ENCODE measurements around the gene WDFY2. TPM values are rescaled to one million over a fixed set of nuclear protein-coding genes. Genes with fewer than 3 reads are reported as not detected.

WDFY2 gene
- total and polyA plus RNA-seq, 2 of the 8 experiments (the other 6 are each of a cell fraction or from before 2014, with no cell fraction given) = 13.9 to 29.0 TPM

DNA sequence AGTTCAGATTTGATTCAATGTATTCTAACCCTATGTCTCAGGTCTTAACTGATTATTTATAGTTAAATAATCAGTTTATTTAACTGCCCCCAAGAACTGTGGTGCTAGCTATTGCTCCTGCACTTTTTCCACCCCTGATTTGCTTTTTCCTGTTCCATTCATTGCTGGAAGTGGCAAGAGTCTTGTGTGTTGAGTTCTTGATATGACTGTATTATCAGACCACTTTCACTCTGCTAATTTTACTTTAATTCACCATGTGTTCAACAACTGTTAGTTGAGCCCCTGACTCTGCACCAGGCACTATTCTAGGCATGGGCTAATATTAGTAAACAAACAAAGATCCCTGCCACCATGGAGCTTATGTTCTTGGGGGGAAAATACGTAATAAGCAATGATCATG, 39.9 kb downstream of the WDFY2 start:
- H4K91ac ChIP-seq (replicated peaks; ENCODE audit: insufficient read length, low read length) = no peak overlapping the region
- H3K14ac ChIP-seq (ENCODE audit: insufficient read length) = no peak overlapping the region
- no peaks in the 10 kb centered on the region for H3K9me3 ChIP-seq (ENCODE audit: insufficient read depth in 2 of 2, low read depth in 1 of 2, low read length in 1 of 2)
- H3K23ac ChIP-seq (ENCODE audit: insufficient read length) = no peak overlapping the region
- H3K56ac ChIP-seq (replicated peaks; ENCODE audit: insufficient read length, low read depth, low read length) = no peak overlapping the region
- peaks cover 0 to 11% of the 10 kb centered on the region in 2 experiments for H4K20me1 ChIP-seq (replicated peaks in 1 of 2; ENCODE audit: control insufficient read depth in 1 of 2, insufficient read depth in 2 of 2, low read length in 2 of 2)
- no peak for TF ChIP-seq SP2 (IDR thresholded peaks at IDR 0.05; ENCODE audit: low read length)
- no peak for TF ChIP-seq POU5F1 (IDR thresholded peaks at IDR 0.05; ENCODE audit: low read depth, low read length)
- H2AFZ ChIP-seq (ENCODE audit: low read length) = no peak overlapping the region
- no peak overlapping the region for H2BK15ac ChIP-seq (ENCODE audit: low read length)
- no peak overlapping the region for H2BK5ac ChIP-seq (ENCODE audit: low read depth, low read length)
- no peaks in the 10 kb centered on the region for H3K36me3 ChIP-seq (ENCODE audit: control insufficient read depth in 2 of 4, insufficient read depth in 4 of 4, low read length in 3 of 4)
- H2BK120ac ChIP-seq (replicated peaks; ENCODE audit: low read depth, low read length) = no peak overlapping the region
- FAIRE-seq = no peak
- peaks cover 14% of the 10 kb centered on the region for H3K79me1 ChIP-seq (ENCODE audit: low read depth, low read length)
- no peaks in the 10 kb centered on the region for H3K23me2 ChIP-seq (ENCODE audit: low read depth, low read length)
- H3K4me1 ChIP-seq (replicated peaks in 1 of 4; ENCODE audit: control insufficient read depth in 3 of 4, insufficient read depth in 4 of 4, low read length in 3 of 4) = peaks cover 0 to 13% (median 7%) of the 10 kb centered on the region in 4 experiments; a peak in 3 of 7 replicates
- ChIA-PET CTCF (ENCODE audit: partially characterized antibody) (no interaction called here), POLR2A (ENCODE audit: partially characterized antibody) (no interaction called here)
- H3K18ac ChIP-seq (ENCODE audit: extremely low read depth, low read length) = no peak overlapping the region
- no peak overlapping the region for H3K4me3 ChIP-seq (ENCODE audit: extremely low read depth in 1 of 4, insufficient read depth in 2 of 4, low read depth in 3 of 4, low read length in 4 of 4)
- H3K4me2 ChIP-seq (ENCODE audit: insufficient read depth in 1 of 2, low read depth in 2 of 2, low read length in 2 of 2) = no peak overlapping the region
- H3K4ac ChIP-seq (replicated peaks; ENCODE audit: insufficient read length, low read depth, low read length) = no peak overlapping the region
- 78% methylated on average over 1 of the region's 1 CpG; no CpG with 5 or more reads in 1 of the 2 experiments for WGBS, 2 experiments (ENCODE audit: extremely low coverage in 1 of 2, insufficient coverage in 1 of 2, insufficient read length in 1 of 2, insufficient replicate concordance in 2 of 2, low coverage in 1 of 2, low lambda C conversion rate in 2 of 2, missing lambda C conversion rate in 1 of 2)
- H3K9ac ChIP-seq (replicated peaks in 1 of 4; ENCODE audit: extremely low read depth in 1 of 4, low read depth in 3 of 4, low read length in 3 of 4) = peak overlapping the region in 1 of 4 experiments; percentile 14; a peak in 1 of 7 replicates
- H2AK5ac ChIP-seq (ENCODE audit: low read depth, low read length) = no peak overlapping the region
- peaks cover 0 to 94% of the 10 kb centered on the region in 2 experiments; a peak in 3 of 4 replicates for H3K79me2 ChIP-seq (ENCODE audit: control insufficient read depth in 1 of 2, insufficient read depth in 2 of 2, low read length in 2 of 2)
- H2BK12ac ChIP-seq (ENCODE audit: low read depth, low read length) = no peak overlapping the region
- H3K27ac ChIP-seq (ENCODE audit: low read depth, low read length) = no peak overlapping the region
- no peak overlapping the region for H4K5ac ChIP-seq (ENCODE audit: insufficient read length, low read depth, low read length)
- no peak for DNase-seq (ENCODE audit: low read depth in 1 of 2, low spot score in 2 of 2)
- H4K8ac ChIP-seq (ENCODE audit: extremely low read depth, insufficient read depth, low read length) = no peak overlapping the region
- H3K27me3 ChIP-seq (replicated peaks in 1 of 4; ENCODE audit: control insufficient read depth in 3 of 4, extremely low read depth in 1 of 4, insufficient read depth in 3 of 4, low read length in 3 of 4) = no peaks in the 10 kb centered on the region
- no peak overlapping the region for H2BK20ac ChIP-seq (ENCODE audit: low read length)

Data from H1 (cell line).